Activated naive CD8-positive, alpha-beta T cell treated with anti-CD3 and anti-CD28 coated beads, Interleukin-2, amount 50 U/mL, for 16 hours (primary cell): ENCODE results near the gene UBE2R2.
"Not testable (repeated sequence)": the region's sequence is repeated elsewhere in the genome, so short reads cannot be mapped to it uniquely, and the experiment has no call there.

Experiments
- DNase-seq: peaks from one replicate; pipeline ENCODE4 v3.0.0-alpha.2; 2020; ENCODE audit warnings: low read depth, low spot score

UBE2R2 gene

GRCh38 chr9:33837138-33837537 lies 20.2 kb downstream of the UBE2R2 start:
- DNase-seq: no peak

DNA sequence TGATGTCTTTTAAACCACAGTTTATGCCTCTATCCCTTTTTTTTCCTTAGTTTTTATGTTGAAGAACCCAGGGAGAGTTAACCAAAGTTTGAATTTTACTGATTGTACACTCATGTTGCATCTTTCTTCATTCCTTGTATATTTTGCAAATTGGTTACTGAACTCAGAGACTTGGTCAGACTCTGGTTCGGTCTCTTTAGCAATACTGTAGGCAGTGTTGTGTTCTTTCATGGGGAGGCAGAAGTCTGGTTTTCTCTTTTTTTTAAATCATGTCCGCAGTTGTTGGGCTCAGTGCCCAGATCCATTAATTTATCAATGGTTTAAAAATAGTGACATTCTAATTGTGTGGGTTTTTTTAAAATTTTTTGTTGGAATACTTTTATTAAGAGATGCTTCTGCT lies 23.4 kb downstream of the UBE2R2 start:
- no peak for DNase-seq

- no peak for DNase-seq
These were observed 26.5 kb downstream of the UBE2R2 start for GRCh38 chr9:33843312-33843961.

DNA sequence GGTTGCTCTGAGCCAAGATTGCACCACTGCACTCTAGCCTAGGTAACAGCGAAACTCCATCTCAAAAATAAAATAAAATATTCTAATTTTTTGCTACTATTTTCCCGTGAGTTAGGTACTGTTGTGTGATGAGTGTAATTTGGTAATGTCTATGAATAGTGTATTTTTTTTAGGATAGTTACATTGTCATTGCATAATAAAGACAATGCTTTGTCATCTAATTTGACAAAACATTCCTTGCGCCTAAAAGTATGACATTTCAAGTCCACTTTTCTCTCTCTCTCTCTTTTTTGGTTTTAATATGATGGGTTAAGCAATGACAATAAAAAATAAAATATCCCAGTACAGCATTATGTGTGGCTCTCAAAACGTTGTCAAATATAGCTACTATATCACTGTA lies 29.3 kb downstream of the UBE2R2 start:
- DNase-seq: no peak

DNA sequence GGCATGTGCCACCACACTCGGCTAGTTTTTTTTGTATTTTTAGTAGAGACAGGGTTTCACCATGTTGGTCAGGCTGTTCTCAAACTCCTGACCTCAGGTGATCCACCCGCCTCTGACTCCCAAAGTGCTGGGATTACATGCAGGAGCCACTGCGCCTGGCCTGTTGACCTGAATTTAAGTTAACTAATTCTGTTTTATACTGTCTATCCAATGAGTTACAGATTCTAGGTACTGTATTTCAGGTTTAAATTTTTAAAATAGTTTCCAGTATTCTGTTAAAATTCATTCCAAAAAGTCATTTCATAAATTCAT lies 30.9 kb downstream of the UBE2R2 start:
- DNase-seq: not testable (repeated sequence)

DNA sequence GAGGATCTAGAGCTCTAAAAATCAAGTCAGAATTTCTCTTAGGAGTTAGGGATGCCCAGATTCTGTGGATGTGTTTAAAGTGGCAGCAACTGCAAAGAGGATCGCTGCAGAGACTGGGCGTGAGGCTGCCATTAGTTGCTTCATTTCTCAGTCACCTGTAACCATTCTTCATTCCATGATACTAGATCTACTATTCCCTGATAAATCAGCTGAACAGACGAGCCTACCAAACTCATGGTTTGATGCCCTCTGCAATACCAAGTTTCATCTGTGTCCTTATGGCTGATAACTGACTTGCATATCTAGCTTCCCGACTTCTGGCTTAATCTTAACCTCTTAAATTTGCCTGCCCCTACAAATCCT lies 33.3 kb downstream of the UBE2R2 start:
- no peak for DNase-seq

DNA sequence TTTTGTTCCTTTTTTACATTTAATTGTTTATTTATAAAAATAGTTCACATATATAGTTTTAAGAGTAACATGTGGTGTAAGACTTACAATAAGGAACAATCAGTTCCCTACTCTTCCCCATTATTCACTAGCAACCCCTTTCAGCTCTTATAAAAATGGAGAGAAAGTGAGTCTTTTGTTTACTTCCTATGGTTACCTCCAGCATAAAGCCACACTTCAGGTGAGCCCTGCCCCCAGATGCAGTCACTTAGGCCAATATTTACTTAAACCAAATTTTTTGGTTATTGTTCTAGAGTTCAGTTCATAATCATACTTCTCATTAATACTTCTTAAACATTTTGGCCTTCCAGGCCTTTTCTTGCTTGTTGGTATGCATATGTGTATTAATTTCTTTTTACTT lies 33.7 kb downstream of the UBE2R2 start:
- no peak for DNase-seq

GRCh38 chr9:33851301-33851700 lies 34.3 kb downstream of the UBE2R2 start:
- no peak for DNase-seq

DNA sequence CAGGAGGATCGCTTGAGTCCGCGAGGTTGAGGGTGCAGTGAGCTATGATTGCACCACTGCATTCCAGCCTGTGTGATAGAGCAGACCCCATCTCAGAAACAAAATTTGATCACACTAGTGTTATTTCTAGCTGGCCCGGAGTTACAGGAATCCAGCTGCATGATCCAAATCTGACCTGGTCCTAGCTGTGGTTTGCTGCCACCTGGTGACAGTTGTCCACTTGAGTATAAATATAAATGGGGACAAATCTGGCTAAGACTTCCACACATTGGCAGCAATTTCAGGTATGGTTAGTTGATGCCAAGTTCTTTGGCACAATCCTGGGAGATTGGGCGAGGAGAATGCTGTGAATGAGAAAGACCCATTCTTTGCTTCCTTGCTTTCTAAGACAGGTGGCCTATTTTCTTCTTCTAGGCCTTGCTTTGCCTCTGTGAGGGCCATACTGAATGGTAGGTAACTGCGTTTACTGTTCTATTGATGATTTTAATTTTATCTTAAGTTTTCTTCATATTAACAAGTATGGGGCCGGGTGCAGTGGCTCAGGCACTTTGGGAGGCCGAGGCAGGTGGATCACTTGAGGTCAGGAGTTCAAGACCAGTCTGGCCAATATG lies 35.4 kb downstream of the UBE2R2 start:
- DNase-seq: peak; percentile 12

DNA sequence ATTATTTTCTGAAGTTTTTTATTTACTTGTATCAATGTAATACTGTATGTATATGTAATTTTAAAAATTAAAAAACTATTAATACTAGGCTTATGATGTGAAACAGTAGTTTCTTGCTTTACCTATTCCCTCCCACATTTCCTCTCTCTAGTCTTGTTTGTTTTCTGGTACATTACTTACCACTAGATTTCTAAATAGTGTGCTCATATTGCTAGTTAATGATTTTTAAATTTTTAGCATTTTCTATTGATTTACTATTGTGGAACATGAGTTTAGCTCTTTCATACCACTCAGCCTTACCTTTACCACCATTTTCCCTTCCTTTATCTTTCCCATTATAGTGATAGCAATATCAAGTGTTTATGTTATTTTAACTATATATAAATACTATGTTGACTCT lies 39.3 kb downstream of the UBE2R2 start:
- DNase-seq: no peak

- DNase-seq: no peak
These were observed 41.5 kb downstream of the UBE2R2 start for GRCh38 chr9:33858423-33858822.

- no peak for DNase-seq
These were observed 43.4 kb downstream of the UBE2R2 start for GRCh38 chr9:33860200-33860871.

DNA sequence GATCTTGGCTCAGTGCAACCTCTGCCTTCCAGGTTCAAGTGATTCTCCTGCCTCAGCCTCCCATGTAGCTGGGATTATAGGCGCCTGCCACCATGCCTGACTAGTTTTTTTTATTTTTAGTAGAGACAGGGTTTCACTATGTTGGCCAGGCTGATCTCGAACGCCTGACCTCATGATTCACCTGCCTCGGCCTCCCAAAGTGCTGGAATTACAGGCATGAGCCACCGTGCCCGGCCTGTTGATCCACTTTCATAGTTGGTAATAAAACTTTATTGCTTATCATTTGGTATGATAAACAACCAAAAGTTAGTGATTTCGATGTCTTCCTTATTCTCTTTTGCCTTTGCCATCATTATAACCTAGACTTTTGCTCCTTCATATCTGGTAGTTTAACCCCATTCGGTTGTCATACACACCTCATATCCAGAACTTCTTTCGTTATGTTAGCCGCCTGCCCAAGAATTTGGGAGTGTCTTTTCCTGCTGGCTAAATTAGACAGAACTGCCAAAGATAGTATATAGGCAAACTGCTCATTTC lies 45.0 kb downstream of the UBE2R2 start:
- no peak for DNase-seq

- DNase-seq: not testable (repeated sequence)
These were observed 46.1 kb downstream of the UBE2R2 start for GRCh38 chr9:33863027-33863426.

DNA sequence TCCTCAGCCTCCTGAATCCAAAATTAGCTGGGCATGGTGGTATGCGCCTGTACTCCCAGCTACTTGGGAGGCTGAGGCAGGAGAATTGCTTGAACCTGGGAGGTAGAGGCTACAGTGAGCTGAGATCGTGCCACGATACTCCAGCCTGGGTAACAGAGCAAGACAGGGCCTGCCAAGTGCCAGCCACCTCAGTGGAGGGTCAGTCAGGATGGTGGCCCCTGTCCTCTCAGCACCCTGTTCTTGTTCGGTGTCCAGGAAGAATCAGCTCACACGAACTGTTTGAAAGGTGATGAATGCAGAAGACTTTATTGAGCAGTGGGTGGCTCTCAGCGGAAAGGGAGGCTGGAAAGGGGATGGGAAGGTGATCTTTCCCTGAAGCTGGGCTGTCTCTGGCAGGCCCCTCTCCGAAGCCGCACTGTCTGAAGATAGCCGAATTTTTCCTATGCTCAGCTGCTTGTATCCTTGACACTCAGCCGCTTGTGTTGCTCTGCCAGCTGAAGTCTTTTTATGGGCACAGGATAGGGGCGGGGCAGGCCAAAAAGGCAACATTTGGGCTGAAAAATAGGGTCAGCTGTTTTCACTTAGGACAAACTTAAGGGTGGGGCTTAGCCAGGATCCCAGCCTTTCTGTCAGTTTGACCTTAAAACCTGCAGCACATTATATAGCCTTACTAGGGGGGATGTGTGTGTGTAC lies 50.9 kb downstream of the UBE2R2 start:
- DNase-seq: no peak

DNA sequence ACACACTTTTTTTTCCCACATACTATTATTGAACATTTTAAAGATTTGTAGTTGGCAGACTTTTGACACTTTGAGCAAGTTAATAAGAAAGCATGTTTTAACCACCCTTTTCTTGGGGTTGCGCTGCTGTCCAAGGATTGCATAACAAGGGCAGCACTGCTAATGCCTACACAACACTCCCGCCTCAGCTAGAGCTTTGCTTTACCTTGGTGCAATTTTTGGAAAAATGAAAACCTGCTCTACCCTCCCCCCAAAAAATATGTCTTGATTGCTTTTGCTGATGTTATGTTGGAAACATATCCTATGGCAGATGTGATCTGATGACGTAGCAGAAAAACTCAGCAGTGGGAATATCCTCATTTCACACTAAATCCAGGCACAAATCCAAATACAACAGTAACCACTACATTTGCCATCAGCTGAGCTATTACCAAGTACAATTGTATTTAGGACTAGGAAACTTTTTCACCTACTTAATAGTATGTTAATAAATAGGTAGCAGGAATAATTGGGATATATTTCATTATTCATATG lies 51.5 kb downstream of the UBE2R2 start:
- no peak for DNase-seq

- DNase-seq: not testable (repeated sequence)
These were observed 52.3 kb downstream of the UBE2R2 start for GRCh38 chr9:33869243-33869642.

DNA sequence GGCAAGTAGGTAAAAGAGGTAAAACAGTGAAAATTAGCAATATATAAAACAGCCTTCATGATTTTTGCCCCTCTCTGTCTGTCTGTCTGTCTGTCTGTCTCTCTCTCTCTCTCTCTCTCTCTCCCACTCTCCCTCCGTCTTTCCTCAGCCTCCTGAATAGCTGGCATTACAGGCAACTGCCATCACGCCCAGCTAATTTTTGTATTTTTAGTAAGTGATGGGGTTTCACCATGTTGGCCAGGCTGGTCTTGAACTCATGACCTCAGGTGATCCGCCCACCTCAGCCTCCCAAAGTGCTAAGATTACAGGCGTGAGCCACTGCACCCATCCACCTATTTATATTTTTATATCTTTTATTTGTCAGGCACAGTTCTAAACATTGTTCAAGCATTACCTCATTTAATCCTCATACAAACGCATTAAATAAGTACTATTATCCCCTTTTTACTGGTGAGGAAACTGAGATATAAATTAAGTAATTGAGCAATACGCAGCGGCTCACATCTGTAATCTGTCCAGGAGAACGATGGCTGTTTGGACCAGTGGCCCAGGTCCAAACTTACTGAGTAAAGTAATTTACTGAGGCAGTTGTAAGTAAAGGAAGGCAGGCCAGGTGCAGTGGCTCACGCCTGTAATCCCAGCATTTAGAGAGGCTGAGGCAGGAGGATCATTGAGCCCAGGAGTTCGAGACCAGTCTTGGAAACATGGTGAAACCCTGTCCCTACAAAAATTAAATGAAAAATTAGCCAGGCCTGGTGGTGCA lies 60.9 kb downstream of the UBE2R2 start:
- DNase-seq: no peak

DNA sequence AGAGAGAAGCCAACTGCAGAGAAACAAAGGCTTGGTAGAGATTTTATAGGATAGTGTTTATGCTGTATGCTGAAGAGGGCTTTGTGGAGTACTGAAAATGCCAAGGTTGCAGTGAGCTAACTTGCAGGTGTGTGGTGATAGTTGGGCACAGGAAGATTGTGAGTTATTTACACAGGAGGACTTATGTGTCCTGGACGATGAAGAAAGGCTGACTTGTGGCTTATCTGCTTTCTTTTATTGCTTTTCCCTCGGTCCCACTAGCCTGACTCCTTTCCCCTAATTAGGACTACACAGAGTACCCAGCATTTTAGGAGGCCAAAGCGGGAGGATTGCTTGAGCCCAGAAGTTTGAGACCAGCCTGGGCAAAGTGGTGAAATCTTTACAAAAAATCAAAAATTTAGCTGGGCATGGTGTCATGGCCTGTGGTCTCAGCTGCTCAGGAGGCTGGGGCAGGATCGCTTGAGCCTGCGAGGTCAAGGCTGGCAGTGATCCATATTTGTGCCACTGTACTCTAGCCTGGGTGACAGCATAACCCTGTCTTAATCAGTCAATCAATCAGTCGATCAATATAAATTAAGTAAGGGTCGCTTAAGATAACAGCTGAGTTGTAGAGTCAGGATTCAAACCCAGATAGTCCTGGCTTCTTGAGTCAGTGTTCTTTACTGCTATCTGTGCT lies 61.9 kb downstream of the UBE2R2 start:
- DNase-seq: no peak

DNA sequence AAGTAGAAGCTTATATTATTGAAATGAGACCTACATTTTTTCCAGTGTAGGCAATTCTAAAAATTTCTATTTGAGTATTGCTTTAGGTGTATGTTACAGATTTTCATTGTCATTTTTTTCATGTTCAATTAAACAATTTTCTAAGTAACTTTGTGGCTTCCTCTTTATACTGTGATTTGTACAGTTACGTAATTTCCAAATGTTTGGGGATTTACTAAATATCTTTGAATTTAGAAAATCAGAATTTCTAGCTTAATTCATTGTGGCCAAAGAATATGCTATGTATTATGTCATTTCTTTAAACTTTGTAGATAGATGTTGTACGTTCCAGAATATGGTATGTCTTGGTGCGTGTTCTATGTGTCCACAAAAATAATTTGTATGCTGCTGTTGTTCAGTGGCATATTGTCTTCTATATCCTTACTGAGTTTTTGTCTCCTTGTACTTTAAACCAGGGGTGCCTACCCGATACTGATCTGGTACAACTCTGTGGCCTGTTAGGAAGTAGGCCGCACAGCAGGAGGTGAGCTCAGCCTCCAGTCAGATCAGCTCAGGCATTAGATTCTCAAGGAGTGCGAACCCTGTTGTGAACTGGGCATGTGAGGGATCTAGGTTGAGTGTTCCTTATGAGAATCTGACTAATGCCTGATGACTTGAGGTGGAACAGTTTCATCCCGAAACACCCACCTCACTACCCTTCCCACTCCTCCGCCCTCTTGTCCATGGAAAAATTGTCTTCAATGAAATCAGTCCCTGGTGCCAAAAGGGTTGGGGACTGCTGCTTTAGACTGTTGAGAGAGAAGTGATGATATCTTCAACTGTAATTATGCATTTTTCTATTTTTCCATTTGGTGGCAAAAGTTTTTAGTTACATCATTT lies 63.5 kb downstream of the UBE2R2 start:
- no peak for DNase-seq
